SK-N-SH (cell line): ENCODE data around the gene MIOS. TPM values are rescaled to one million over a fixed set of nuclear protein-coding genes. Genes with fewer than 3 reads are reported as not detected.

Experiments
- CTCF ChIA-PET: fragments of 300-600, 350-600 bp; formaldehyde crosslinking; extraction: SDS; loops from one replicate; lab custom pipeline; 2021; lab: Yijun Ruan, JAX
- POLR2A ChIA-PET: fragments of 350-600 bp; sonication (Branson Sonifier 250); formaldehyde crosslinking; extraction: SDS; loops from one replicate; lab custom pipeline; 2020; ENCODE audit warnings: antibody characterized with exemption, inconsistent platforms; lab: Yijun Ruan, JAX
- DNase-seq: peaks from one replicate; pipeline ENCODE4 v3.0.0; 2012
- H2AFZ ChIP-seq: fragments of 200-600 bp; sonication (generic); 2 replicates; pipeline ENCODE4 v1.8.1; 2016; ENCODE audit warnings: antibody characterized with exemption, mild to moderate bottlenecking, low read depth
- H3F3A ChIP-seq: fragments of 200-600 bp; sonication (generic); replicated peaks from 2 replicates; pipeline ENCODE3; 2016; ENCODE audit warnings: antibody characterized with exemption, mild to moderate bottlenecking; ENCODE audit not compliant: insufficient read depth
- H3K27ac ChIP-seq, 2 experiments: fragments of 200-500 bp in 1 of 2; fragments of 200-600 bp in 1 of 2; sonication (Bioruptor generic) in 1 of 2; sonication (generic), shearing (Covaris generic) in 1 of 2; 2 replicates each; pipeline versions ENCODE4 v1.5.1 to v1.6.1; 2014 to 2016; ENCODE audit warnings: low read depth in 2 of 2, inconsistent platforms in 1 of 2, low read length in 1 of 2, mild to moderate bottlenecking in 1 of 2, mixed read lengths in 1 of 2
- H3K27me3 ChIP-seq: fragments of 200-600 bp; sonication (generic), shearing (Covaris generic); 2 replicates; pipeline ENCODE4 v1.6.1; 2016; ENCODE audit warnings: mixed run types; ENCODE audit not compliant: insufficient read depth
- H3K36me3 ChIP-seq, 2 experiments: fragments of 200-500 bp in 1 of 2; fragments of 200-600 bp in 1 of 2; sonication (Bioruptor generic) in 1 of 2; sonication (generic) in 1 of 2; replicated peaks in 1 of 2; 2 replicates each; pipeline versions ENCODE3 to v1.5.1; 2014 to 2016; ENCODE audit warnings: low read length in 1 of 2, mild to moderate bottlenecking in 1 of 2; ENCODE audit not compliant: insufficient read depth in 2 of 2, control insufficient read depth in 1 of 2
- H3K4me1 ChIP-seq, 2 experiments: fragments of 200-500 bp in 1 of 2; fragments of 200-600 bp in 1 of 2; sonication (Bioruptor generic) in 1 of 2; sonication (generic), shearing (Covaris generic) in 1 of 2; 2 replicates each; pipeline versions ENCODE4 v1.5.1 to v1.6.1; 2014 to 2016; ENCODE audit warnings: low read depth in 1 of 2, low read length in 1 of 2, mixed run types in 1 of 2; ENCODE audit not compliant: insufficient read depth in 2 of 2, control insufficient read depth in 1 of 2
- H3K4me2 ChIP-seq: fragments of 200-600 bp; sonication (generic), shearing (Covaris generic); 2 replicates; pipeline ENCODE4 v1.6.1; 2017; ENCODE audit warnings: mixed run types
- H3K4me3 ChIP-seq, 2 experiments: fragments of 200-500 bp in 1 of 2; fragments of 200-600 bp in 1 of 2; sonication (Bioruptor generic) in 1 of 2; sonication (generic), shearing (Covaris generic) in 1 of 2; 2 replicates each; pipeline versions ENCODE4 v1.5.1 to v1.8.1; 2014 to 2016; ENCODE audit warnings: low read depth in 2 of 2, inconsistent platforms in 1 of 2, low read length in 1 of 2, mild to moderate bottlenecking in 1 of 2, mixed read lengths in 1 of 2, moderate library complexity in 1 of 2
- H3K79me2 ChIP-seq: fragments of 200-600 bp; sonication (generic); 2 replicates; pipeline ENCODE4 v1.8.1; 2017; ENCODE audit warnings: mild to moderate bottlenecking; ENCODE audit not compliant: insufficient read depth
- H3K9ac ChIP-seq: fragments of 200-600 bp; sonication (generic); 2 replicates; pipeline ENCODE4 v1.6.1; 2017; ENCODE audit warnings: mixed run types
- H3K9me2 ChIP-seq: fragments of 200-600 bp; sonication (generic); 2 replicates; pipeline ENCODE4 v1.6.1; 2017; ENCODE audit warnings: mixed run types
- H3K9me3 ChIP-seq: fragments of 200-600 bp; sonication (generic); 2 replicates; pipeline ENCODE4 v1.6.1; 2017; ENCODE audit warnings: mixed run types, mild to moderate bottlenecking, moderate library complexity
- H4K20me1 ChIP-seq: fragments of 200-600 bp; sonication (generic); 2 replicates; pipeline ENCODE4 v1.6.1; 2017; ENCODE audit warnings: mild to moderate bottlenecking, mixed run types; ENCODE audit not compliant: insufficient read depth
- ELF1 ChIP-seq: IDR thresholded peaks from 2 replicates; pipeline ENCODE4 v1.4.0; 2012
- FOSL2 ChIP-seq: IDR thresholded peaks from 2 replicates; pipeline ENCODE4 v1.4.0; 2012; ENCODE audit warnings: low read depth, mild to moderate bottlenecking, moderate library complexity, borderline replicate concordance
- GABPA ChIP-seq: IDR thresholded peaks from 2 replicates; pipeline ENCODE4 v1.4.0; 2012; ENCODE audit warnings: low read depth, mild to moderate bottlenecking
- GATA2 ChIP-seq: sonication (generic); formaldehyde crosslinking; IDR thresholded peaks from 2 replicates; pipeline ENCODE4 v1.5.0; 2020; ENCODE audit warnings: mild to moderate bottlenecking, missing genetic modification reagents
- JUND ChIP-seq: IDR thresholded peaks from 2 replicates; pipeline ENCODE4 v1.4.0; 2012
- MAX ChIP-seq: IDR thresholded peaks from 2 replicates; pipeline ENCODE4 v1.4.0; 2012; ENCODE audit warnings: low read depth
- RCOR1 ChIP-seq: fragments of 150-350 bp; IDR thresholded peaks from 2 replicates; pipeline ENCODE4 v1.6.1; 2017; ENCODE audit warnings: antibody characterized with exemption, low read length
- RXRA ChIP-seq: IDR thresholded peaks from 2 replicates; pipeline ENCODE4 v1.4.0; 2012; ENCODE audit warnings: low read depth, mild to moderate bottlenecking, borderline replicate concordance
- SIN3A ChIP-seq: IDR thresholded peaks from 2 replicates; pipeline ENCODE4 v1.6.1; 2012; ENCODE audit warnings: low read depth, mild to moderate bottlenecking, low read length, moderate library complexity, borderline replicate concordance
- TEAD4 ChIP-seq: IDR thresholded peaks from 2 replicates; pipeline ENCODE4 v1.4.0; 2012; ENCODE audit warnings: mild to moderate bottlenecking, borderline replicate concordance; ENCODE audit not compliant: insufficient read depth
- ZBTB33 ChIP-seq: IDR thresholded peaks from 2 replicates; pipeline ENCODE4 v1.4.0; 2012; ENCODE audit warnings: low read depth, borderline replicate concordance
- WGBS: methylation state at CpG from one replicate; pipeline ENCODE4 v1.1.6; 2017; ENCODE audit warnings: low lambda C conversion rate; 5-methylcytosine and 5-hydroxymethylcytosine counted together
- polyA plus RNA-seq, 3 experiments: library from polyadenylated mRNA; depleted of rRNA; stranded (reverse); fragments of >200 nt; gene quantifications; 2 replicates each; pipeline ENCODE4 v1.2.3, GENCODE V29; 2012

Gene MIOS
- polyA plus RNA-seq, 1 of the 3 experiments (the other 2 are of a cell fraction), result 16.4 TPM

DNA sequence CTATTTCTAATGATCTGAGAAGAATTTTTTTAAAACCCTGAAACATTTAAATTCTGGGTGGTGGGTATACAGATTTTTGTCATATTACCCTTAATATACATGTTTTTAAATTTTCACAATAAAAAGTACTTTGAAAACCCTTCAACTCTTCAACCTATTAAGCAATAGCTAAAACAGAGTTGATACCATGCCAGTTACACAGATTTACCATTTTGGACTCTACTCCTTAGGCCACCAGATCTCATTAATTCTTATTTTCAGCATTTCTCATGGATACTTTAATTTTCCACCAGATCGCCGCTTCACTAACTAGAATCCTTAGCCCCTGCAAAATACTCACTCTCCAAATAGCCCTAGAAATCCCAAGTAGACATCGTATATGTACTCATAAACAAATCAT is 18.3 kb upstream of the MIOS start (continued):
- TF ChIP-seq SIN3A, result no peak

DNA sequence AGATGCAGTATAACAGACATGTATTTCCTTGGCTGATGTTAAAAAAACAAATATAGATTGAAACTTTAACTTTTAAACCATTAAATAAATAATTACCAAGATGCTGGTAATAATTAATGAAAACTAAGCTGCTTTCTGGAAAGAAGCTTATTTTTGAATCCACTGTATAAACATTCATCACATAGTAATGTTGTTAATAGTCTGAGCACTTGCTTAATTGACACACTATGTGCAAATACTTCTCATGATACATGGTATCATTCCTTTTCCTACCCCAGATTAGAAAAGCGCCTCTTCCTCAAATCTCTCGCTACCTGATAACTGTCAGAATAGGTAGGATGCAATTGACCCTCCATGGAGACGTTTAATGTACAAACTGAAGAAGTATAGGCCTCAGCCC is 16.0 kb upstream of the MIOS start:
- H3K27me3 ChIP-seq, result no peaks in the 10 kb centered on the region
- 82% methylated on average over 3 of the region's 3 CpGs for WGBS

DNA sequence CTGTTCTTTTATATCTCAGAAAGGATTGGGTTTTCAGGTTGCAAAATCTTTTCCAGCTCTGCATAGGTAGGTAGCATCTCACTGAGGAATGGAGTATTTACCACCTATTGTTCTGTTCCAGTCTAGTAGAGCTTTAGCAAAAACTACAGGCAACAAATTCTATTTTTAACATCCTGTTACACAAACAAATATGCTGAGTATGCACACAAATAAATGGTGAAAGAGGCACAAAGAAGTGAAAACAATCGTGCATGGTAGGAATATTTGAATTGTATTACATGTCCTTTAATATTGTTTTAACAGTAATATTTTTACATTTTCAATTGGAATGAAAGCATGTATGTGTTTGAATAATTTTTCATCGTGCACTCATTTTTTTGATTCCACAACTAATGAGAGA is 14.5 kb upstream of the MIOS start:
- CTCF ChIA-PET, result interaction anchor here (0.9 kb wide), 1 partner anchor 10 kb away, joined by 5 read pairs; no protein-coding TSS in a partner anchor
- POLR2A ChIA-PET, result no interaction called here

More for the DNA sequence above, 16.0 kb upstream of the MIOS start:
- TF ChIP-seq ELF1, result no peak
- TF ChIP-seq TEAD4, result no peak
- no peak for TF ChIP-seq JUND
- no peak for TF ChIP-seq ZBTB33
- no peak for TF ChIP-seq FOSL2
- TF ChIP-seq MAX, result no peak
- no peak for TF ChIP-seq RXRA
- TF ChIP-seq, all 33 proteins: peak for 0
- Histone ChIP-seq H4K20me1 (no peaks in the 10 kb centered on the region), H3K36me3 (no peaks in the 10 kb centered on the region), H3K4me2 (no peak overlapping the region), H3K4me1 (peaks cover 7 to 15% of the 10 kb centered on the region in 2 experiments; a peak in 2 of 4 replicates), H3K9me2 (no peaks in the 10 kb centered on the region), H2AFZ (0 out of 2 replicates have a peak overlapping the region, but pooled peaks have one; percentile 4), H3K79me2 (no peaks in the 10 kb centered on the region), H3F3A (no peaks in the 10 kb centered on the region), H3K9ac (no peak overlapping the region), H3K9me3 (no peaks in the 10 kb centered on the region), H3K27ac (no peak overlapping the region), H3K4me3 (no peak overlapping the region)
- DNase-seq, result no peak
- ChIA-PET POLR2A (no interaction called here), CTCF (interaction anchor here (0.9 to 1.6 kb wide), 6 partner anchors 9 to 693 kb away, joined by 3 to 5 read pairs (median 4); no protein-coding TSS in a partner anchor)

More for the DNA sequence above, 14.5 kb upstream of the MIOS start:
- no peak for TF ChIP-seq GATA2 (CRISPR knock-in tag)
- TF ChIP-seq GABPA, result no peak
- TF ChIP-seq FOSL2, result no peak
- no peak for TF ChIP-seq JUND
- TF ChIP-seq RCOR1, result no peak
- no peak for TF ChIP-seq ELF1
- H3K9me3 ChIP-seq, result no peaks in the 10 kb centered on the region
- H3K36me3 ChIP-seq, result no peaks in the 10 kb centered on the region
- no peak overlapping the region for H3K4me3 ChIP-seq
- no peak overlapping the region for H2AFZ ChIP-seq
- WGBS, result 68% methylated on average over 2 of the region's 2 CpGs
- no peaks in the 10 kb centered on the region for H3K9me2 ChIP-seq
- H3K27ac ChIP-seq, result no peak overlapping the region
- H3K4me1 ChIP-seq, result peaks cover 7 to 15% of the 10 kb centered on the region in 2 experiments; a peak in 2 of 4 replicates
- no peak for DNase-seq
- no peaks in the 10 kb centered on the region for H3K27me3 ChIP-seq
- H3K9ac ChIP-seq, result no peak overlapping the region
- H3K79me2 ChIP-seq, result no peaks in the 10 kb centered on the region
- H3F3A ChIP-seq, result no peaks in the 10 kb centered on the region
- no peak overlapping the region for H3K4me2 ChIP-seq
- no peaks in the 10 kb centered on the region for H4K20me1 ChIP-seq
